Measurements from ENCODE around the gene SPRY4. TPM values are rescaled to one million over a fixed set of nuclear protein-coding genes. Genes with fewer than 3 reads are reported as not detected.

SPRY4 gene
- total RNA-seq, 1 experiment from 2014 or later: 35.6 TPM

- ChIA-PET CTCF (no interaction called here), POLR2A (interaction anchor here (0.7 kb wide), 1 partner anchor 169 kb away, joined by 3 read pairs; no protein-coding TSS in a partner anchor)
- Histone ChIP-seq H3K27me3 (ENCODE audit: control insufficient read depth, insufficient read depth, low read length) (no peaks in the 10 kb centered on the region), H3K4me3 (ENCODE audit: low read depth in 2 of 2, low read length in 2 of 2) (no peak overlapping the region), H3K4me1 (ENCODE audit: control insufficient read depth, insufficient read depth, low read length) (peaks cover 23% of the 10 kb centered on the region), H3K9me3 (ENCODE audit: control insufficient read depth, insufficient read depth, low read depth, low read length) (no peaks in the 10 kb centered on the region), H3K27ac (ENCODE audit: low read length) (no peak overlapping the region), H3K36me3 (ENCODE audit: control insufficient read depth, insufficient read depth, low read length) (no peaks in the 10 kb centered on the region)
- BruUV-seq (replicated peaks): no TSS peak
- in situ Hi-C loops (cut with HindIII; ENCODE audit: low pct_unique_long_range_greater_than_20kb, low sequenced_read_pairs) (no loop called here), intact Hi-C loops (cut with micrococcal nuclease; ENCODE audit: unreplicated experiment) (no loop called here)
- ATAC-seq (no peak), DNase-seq (ENCODE audit: low read depth, low spot score) (no peak)
- TF ChIP-seq SIN3A (IDR thresholded peaks at IDR 0.05; ENCODE audit: borderline replicate concordance, insufficient read depth, low read depth, low read length): no peak
- no peak for TF ChIP-seq CTCF (IDR thresholded peaks at IDR 0.05)
- TF ChIP-seq POLR2AphosphoS5 (IDR thresholded peaks at IDR 0.05; ENCODE audit: low read depth, low read length): no peak
- TF ChIP-seq, protein P1, sequence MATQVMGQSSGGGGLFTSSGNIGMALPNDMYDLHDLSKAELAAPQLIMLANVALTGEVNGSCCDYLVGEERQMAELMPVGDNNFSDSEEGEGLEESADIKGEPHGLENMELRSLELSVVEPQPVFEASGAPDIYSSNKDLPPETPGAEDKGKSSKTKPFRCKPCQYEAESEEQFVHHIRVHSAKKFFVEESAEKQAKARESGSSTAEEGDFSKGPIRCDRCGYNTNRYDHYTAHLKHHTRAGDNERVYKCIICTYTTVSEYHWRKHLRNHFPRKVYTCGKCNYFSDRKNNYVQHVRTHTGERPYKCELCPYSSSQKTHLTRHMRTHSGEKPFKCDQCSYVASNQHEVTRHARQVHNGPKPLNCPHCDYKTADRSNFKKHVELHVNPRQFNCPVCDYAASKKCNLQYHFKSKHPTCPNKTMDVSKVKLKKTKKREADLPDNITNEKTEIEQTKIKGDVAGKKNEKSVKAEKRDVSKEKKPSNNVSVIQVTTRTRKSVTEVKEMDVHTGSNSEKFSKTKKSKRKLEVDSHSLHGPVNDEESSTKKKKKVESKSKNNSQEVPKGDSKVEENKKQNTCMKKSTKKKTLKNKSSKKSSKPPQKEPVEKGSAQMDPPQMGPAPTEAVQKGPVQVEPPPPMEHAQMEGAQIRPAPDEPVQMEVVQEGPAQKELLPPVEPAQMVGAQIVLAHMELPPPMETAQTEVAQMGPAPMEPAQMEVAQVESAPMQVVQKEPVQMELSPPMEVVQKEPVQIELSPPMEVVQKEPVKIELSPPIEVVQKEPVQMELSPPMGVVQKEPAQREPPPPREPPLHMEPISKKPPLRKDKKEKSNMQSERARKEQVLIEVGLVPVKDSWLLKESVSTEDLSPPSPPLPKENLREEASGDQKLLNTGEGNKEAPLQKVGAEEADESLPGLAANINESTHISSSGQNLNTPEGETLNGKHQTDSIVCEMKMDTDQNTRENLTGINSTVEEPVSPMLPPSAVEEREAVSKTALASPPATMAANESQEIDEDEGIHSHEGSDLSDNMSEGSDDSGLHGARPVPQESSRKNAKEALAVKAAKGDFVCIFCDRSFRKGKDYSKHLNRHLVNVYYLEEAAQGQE (IDR thresholded peaks at IDR 0.05; ENCODE audit: insufficient read depth in 1 of 2, low read depth in 2 of 2, low read length in 1 of 2): no peak
- no peak for TF ChIP-seq TCF7L2 (IDR thresholded peaks at IDR 0.05; ENCODE audit: low read depth, low read length)
Measured at GRCh38 chr5:142330444-142330843, 5.6 kb upstream of the SPRY4 start.

- ATAC-seq (no peak), DNase-seq (ENCODE audit: low read depth, low spot score) (no peak)
- no TSS peak for BruUV-seq (replicated peaks)
- intact Hi-C loops (cut with micrococcal nuclease; ENCODE audit: unreplicated experiment): no loop called here
- Histone ChIP-seq H3K4me3 (ENCODE audit: low read depth in 2 of 2, low read length in 2 of 2) (no peak overlapping the region), H3K27me3 (ENCODE audit: control insufficient read depth, insufficient read depth, low read length) (no peaks in the 10 kb centered on the region), H3K27ac (ENCODE audit: low read length) (no peak overlapping the region), H3K4me1 (ENCODE audit: control insufficient read depth, insufficient read depth, low read length) (peaks cover 23% of the 10 kb centered on the region), H3K36me3 (ENCODE audit: control insufficient read depth, insufficient read depth, low read length) (no peaks in the 10 kb centered on the region; the same call in 1 of the 2 replicates), H3K9me3 (ENCODE audit: control insufficient read depth, insufficient read depth, low read depth, low read length) (no peaks in the 10 kb centered on the region)
- ChIA-PET CTCF (no interaction called here), POLR2A (interaction anchor here (0.6 to 0.9 kb wide), 3 partner anchors 12 to 168 kb away, joined by 3 to 6 read pairs (median 4); no protein-coding TSS in a partner anchor)
- in situ Hi-C loops (cut with HindIII; ENCODE audit: low pct_unique_long_range_greater_than_20kb, low sequenced_read_pairs): no loop called here
- no peak for TF ChIP-seq POLR2AphosphoS5 (IDR thresholded peaks at IDR 0.05; ENCODE audit: low read depth, low read length)
Measured at GRCh38 chr5:142330026-142330425, 5.2 kb upstream of the SPRY4 start.

- H3K4me1 ChIP-seq (ENCODE audit: control insufficient read depth, insufficient read depth, low read length): peaks cover 25% of the 10 kb centered on the region
- H3K36me3 ChIP-seq (ENCODE audit: control insufficient read depth, insufficient read depth, low read length): peaks cover 10% of the 10 kb centered on the region; the same call in 1 of the 2 replicates
- TSS peak; percentile 65 for BruUV-seq (replicated peaks)
- peak overlapping the region; percentile 97 for H3K27ac ChIP-seq (ENCODE audit: low read length)
- CTCF ChIA-PET: interaction anchor here (1.1 kb wide), 1 partner anchor 221 kb away, joined by 9 read pairs; no protein-coding TSS in a partner anchor
- in situ Hi-C loops (cut with HindIII; ENCODE audit: low pct_unique_long_range_greater_than_20kb, low sequenced_read_pairs): no loop called here
- ATAC-seq (no peak), DNase-seq (ENCODE audit: low read depth, low spot score) (no peak)
- intact Hi-C loops (cut with micrococcal nuclease; ENCODE audit: unreplicated experiment): loop anchor here (2.0 to 5.0 kb wide), 2 partner anchors 30 to 175 kb away; no protein-coding TSS in a partner anchor
- H3K9me3 ChIP-seq (ENCODE audit: control insufficient read depth, insufficient read depth, low read depth, low read length): no peaks in the 10 kb centered on the region
- H3K27me3 ChIP-seq (ENCODE audit: control insufficient read depth, insufficient read depth, low read length): no peaks in the 10 kb centered on the region
- TF ChIP-seq CTCF (IDR thresholded peaks at IDR 0.05) (no peak), SIN3A (IDR thresholded peaks at IDR 0.05; ENCODE audit: borderline replicate concordance, insufficient read depth, low read depth, low read length) (no peak), POLR2AphosphoS5 (IDR thresholded peaks at IDR 0.05; ENCODE audit: low read depth, low read length) (no peak; the same call in 1 of the 2 replicates), TCF7L2 (IDR thresholded peaks at IDR 0.05; ENCODE audit: low read depth, low read length) (no peak)
- TF ChIP-seq, protein P1 (IDR thresholded peaks at IDR 0.05; ENCODE audit: insufficient read depth in 1 of 2, low read depth in 2 of 2, low read length in 1 of 2): no peak
- POLR2A ChIA-PET: interaction anchor here (0.6 kb wide), 1 partner anchor 125 kb away, joined by 3 read pairs; no protein-coding TSS in a partner anchor
- H3K4me3 ChIP-seq (ENCODE audit: low read depth in 2 of 2, low read length in 2 of 2): peak overlapping the region; percentile 83 to 96
Measured at GRCh38 chr5:142327111-142327842, 2.5 kb upstream of the SPRY4 start.

All from Panc1 (cell line).